Measurements from ENCODE around the gene PAN3. TPM values are rescaled to one million over a fixed set of nuclear protein-coding genes. Genes with fewer than 3 reads are reported as not detected.

Gene PAN3
- total RNA-seq, 1 experiment from 2014 or later, result 37.5 TPM

DNA sequence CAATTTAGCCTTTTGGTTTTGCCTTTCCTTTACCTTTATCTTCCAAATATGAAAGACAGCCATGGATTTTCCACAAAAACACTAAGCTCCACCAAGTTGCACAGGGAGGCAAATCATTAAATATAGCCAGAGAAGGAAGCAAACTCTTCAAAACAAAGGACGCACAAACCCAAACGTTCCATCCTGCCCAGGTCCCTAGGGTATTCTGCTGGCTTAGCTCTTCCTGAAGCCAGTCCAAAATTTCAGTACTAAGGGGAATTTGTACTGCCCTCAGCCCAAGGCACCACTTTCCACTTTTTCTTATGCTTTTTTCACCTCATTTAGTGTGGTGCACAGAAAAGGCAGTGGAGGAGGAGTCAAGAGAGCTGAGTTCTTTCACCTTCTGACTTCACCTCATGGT lies 186.7 kb downstream of the PAN3 start:
- TF ChIP-seq, protein P1, sequence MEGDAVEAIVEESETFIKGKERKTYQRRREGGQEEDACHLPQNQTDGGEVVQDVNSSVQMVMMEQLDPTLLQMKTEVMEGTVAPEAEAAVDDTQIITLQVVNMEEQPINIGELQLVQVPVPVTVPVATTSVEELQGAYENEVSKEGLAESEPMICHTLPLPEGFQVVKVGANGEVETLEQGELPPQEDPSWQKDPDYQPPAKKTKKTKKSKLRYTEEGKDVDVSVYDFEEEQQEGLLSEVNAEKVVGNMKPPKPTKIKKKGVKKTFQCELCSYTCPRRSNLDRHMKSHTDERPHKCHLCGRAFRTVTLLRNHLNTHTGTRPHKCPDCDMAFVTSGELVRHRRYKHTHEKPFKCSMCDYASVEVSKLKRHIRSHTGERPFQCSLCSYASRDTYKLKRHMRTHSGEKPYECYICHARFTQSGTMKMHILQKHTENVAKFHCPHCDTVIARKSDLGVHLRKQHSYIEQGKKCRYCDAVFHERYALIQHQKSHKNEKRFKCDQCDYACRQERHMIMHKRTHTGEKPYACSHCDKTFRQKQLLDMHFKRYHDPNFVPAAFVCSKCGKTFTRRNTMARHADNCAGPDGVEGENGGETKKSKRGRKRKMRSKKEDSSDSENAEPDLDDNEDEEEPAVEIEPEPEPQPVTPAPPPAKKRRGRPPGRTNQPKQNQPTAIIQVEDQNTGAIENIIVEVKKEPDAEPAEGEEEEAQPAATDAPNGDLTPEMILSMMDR (IDR thresholded peaks at IDR 0.05; ENCODE audit: insufficient read depth in 1 of 2, low read depth in 1 of 2, low read length in 1 of 2, severe bottlenecking in 1 of 2, unreplicated experiment in 1 of 2), result no peak
- H3K36me3 ChIP-seq (ENCODE audit: control insufficient read depth, insufficient read depth, low read length), result no peaks in the 10 kb centered on the region
- peaks cover 14% of the 10 kb centered on the region for H3K4me1 Mint-ChIP-seq (ENCODE audit: low read depth, unreplicated experiment)
- no peaks in the 10 kb centered on the region for H3K27me3 Mint-ChIP-seq (ENCODE audit: insufficient read depth, unreplicated experiment)
- no peaks in the 10 kb centered on the region for H3K27me3 ChIP-seq (replicated peaks; ENCODE audit: control insufficient read depth, insufficient read depth, low read length)
- H3K4me3 Mint-ChIP-seq (ENCODE audit: unreplicated experiment), result no peak overlapping the region
- no peak overlapping the region for H3K27ac Mint-ChIP-seq (ENCODE audit: unreplicated experiment)
- no peaks in the 10 kb centered on the region for H3K9me3 ChIP-seq
- DNase-seq, result no peak
- no peaks in the 10 kb centered on the region for H3K9me3 Mint-ChIP-seq (ENCODE audit: unreplicated experiment)
- H3K4me1 ChIP-seq, result peaks cover 16% of the 10 kb centered on the region
- H3K36me3 Mint-ChIP-seq (ENCODE audit: insufficient read depth, unreplicated experiment), result no peaks in the 10 kb centered on the region
- no TSS peak for BruUV-seq (replicated peaks)
- POLR2A ChIA-PET, result no interaction called here
- CTCF ChIA-PET, result interaction anchor here (1.0 to 1.1 kb wide), 2 partner anchors 73 to 220 kb away, joined by 3 read pairs; no protein-coding TSS in a partner anchor
- no peak overlapping the region for H3K4me3 ChIP-seq (ENCODE audit: low read depth, low read length)
- intact Hi-C loops (cut with micrococcal nuclease; ENCODE audit: unreplicated experiment), result loop anchor here (10.0 kb wide), 2 partner anchors 150 to 200 kb away; no protein-coding TSS in a partner anchor

- no peaks in the 10 kb centered on the region for H3K36me3 ChIP-seq (ENCODE audit: control insufficient read depth, insufficient read depth, low read length)
- peaks cover 15% of the 10 kb centered on the region for H3K4me1 ChIP-seq
- no peak overlapping the region for H3K4me3 Mint-ChIP-seq (ENCODE audit: unreplicated experiment)
- intact Hi-C loops (cut with micrococcal nuclease; ENCODE audit: unreplicated experiment), result loop anchor here (10.0 kb wide), 2 partner anchors 149 to 199 kb away; no protein-coding TSS in a partner anchor
- no peak overlapping the region for H3K27ac Mint-ChIP-seq (ENCODE audit: unreplicated experiment)
- ChIA-PET CTCF (interaction anchor here (0.6 kb wide), 1 partner anchor 16 kb away, joined by 4 read pairs; no protein-coding TSS in a partner anchor), POLR2A (no interaction called here)
- TF ChIP-seq, protein P1 (IDR thresholded peaks at IDR 0.05; ENCODE audit: insufficient read depth in 1 of 2, low read depth in 1 of 2, low read length in 1 of 2, severe bottlenecking in 1 of 2, unreplicated experiment in 1 of 2), result no peak
- H3K27me3 Mint-ChIP-seq (ENCODE audit: insufficient read depth, unreplicated experiment), result no peaks in the 10 kb centered on the region
- peaks cover 12% of the 10 kb centered on the region for H3K4me1 Mint-ChIP-seq (ENCODE audit: low read depth, unreplicated experiment)
- no peaks in the 10 kb centered on the region for H3K9me3 ChIP-seq
- BruUV-seq (replicated peaks), result no TSS peak
- DNase-seq, result no peak
- no peaks in the 10 kb centered on the region for H3K36me3 Mint-ChIP-seq (ENCODE audit: insufficient read depth, unreplicated experiment)
- no peaks in the 10 kb centered on the region for H3K9me3 Mint-ChIP-seq (ENCODE audit: unreplicated experiment)
- no peaks in the 10 kb centered on the region for H3K27me3 ChIP-seq (replicated peaks; ENCODE audit: control insufficient read depth, insufficient read depth, low read length)
- H3K4me3 ChIP-seq (ENCODE audit: low read depth, low read length), result no peak overlapping the region
Observed at GRCh38 chr13:28326056-28326455, 187.7 kb downstream of the PAN3 start.

DNA sequence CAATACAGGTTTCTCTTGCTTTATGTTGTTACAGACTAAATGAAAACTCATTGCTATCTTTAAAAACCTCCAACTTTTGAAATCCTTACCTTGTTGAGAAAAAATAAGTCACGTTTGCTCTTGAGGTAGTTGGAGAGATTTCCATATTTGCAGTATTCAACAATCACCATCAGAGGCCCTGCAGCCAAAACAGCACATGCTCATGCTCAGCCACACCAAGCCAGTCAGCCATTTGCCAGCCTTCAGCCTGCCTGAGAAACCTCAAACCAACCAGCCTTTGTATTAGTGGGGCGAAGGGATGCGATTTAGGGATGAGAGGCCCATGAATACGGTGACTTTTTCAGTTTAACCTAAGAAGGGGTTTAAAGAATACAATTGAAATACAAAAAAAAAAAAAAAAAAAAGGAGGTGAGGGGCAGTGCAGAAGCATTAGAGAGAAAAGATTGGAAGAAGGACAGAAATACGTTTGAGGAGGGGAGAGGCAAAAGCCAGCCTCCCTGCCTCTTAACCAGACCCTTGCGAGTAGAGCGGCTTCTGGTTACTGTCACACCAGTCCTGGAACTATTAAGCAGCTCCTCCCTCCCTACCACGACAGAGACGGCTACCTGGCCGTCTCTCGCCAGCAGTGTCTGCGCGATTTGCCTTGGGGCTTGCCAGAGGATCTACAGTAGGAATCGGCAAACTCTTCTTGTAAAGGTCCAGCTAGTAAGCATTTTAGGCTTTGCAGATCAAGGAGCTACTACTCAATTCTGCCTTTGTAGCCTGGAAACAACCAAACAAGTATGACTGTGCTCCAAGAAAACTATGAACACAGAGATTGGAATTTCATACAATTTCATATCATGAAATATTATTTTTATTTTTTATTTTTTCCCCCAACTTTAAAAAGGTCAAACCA lies 189.3 kb downstream of the PAN3 start:
- intact Hi-C loops (cut with micrococcal nuclease; ENCODE audit: unreplicated experiment), result loop anchor here (10.0 kb wide), 2 partner anchors 147 to 197 kb away; no protein-coding TSS in a partner anchor
- Histone ChIP-seq H3K36me3 (ENCODE audit: control insufficient read depth, insufficient read depth, low read length) (no peaks in the 10 kb centered on the region), H3K4me3 (ENCODE audit: low read depth, low read length) (no peak overlapping the region), H3K9me3 (no peaks in the 10 kb centered on the region), H3K4me1 (peaks cover 16% of the 10 kb centered on the region), H3K27me3 (replicated peaks; ENCODE audit: control insufficient read depth, insufficient read depth, low read length) (no peaks in the 10 kb centered on the region)
- Mint-ChIP-seq H3K4me1 (ENCODE audit: low read depth, unreplicated experiment) (peaks cover 7% of the 10 kb centered on the region), H3K9me3 (ENCODE audit: unreplicated experiment) (no peaks in the 10 kb centered on the region), H3K36me3 (ENCODE audit: insufficient read depth, unreplicated experiment) (no peaks in the 10 kb centered on the region), H3K27me3 (ENCODE audit: insufficient read depth, unreplicated experiment) (no peaks in the 10 kb centered on the region), H3K27ac (ENCODE audit: unreplicated experiment) (peak overlapping the region; percentile 25), H3K4me3 (ENCODE audit: unreplicated experiment) (no peak overlapping the region)
- ChIA-PET CTCF (interaction anchor here (1.3 kb wide), 1 partner anchor 469 kb away, joined by 4 read pairs; no protein-coding TSS in a partner anchor), POLR2A (no interaction called here)
- TF ChIP-seq, protein P1 (IDR thresholded peaks at IDR 0.05; ENCODE audit: insufficient read depth in 1 of 2, low read depth in 1 of 2, low read length in 1 of 2, severe bottlenecking in 1 of 2, unreplicated experiment in 1 of 2), result no peak
- no TSS peak for BruUV-seq (replicated peaks)
- no peak for DNase-seq
